Stimulated activated CD4-positive, alpha-beta T cell treated with anti-CD3 and anti-CD28 coated beads, Interleukin-15, amount 100 ng/mL, for 1 hour (primary cell): ENCODE results near the gene THRA.
A peak's percentile ranks its signal among the peaks of the same experiment; 100 is the strongest.

ENCODE experiments used
- DNase-seq, 2 donors: peaks; one replicate each; pipeline ENCODE4 v3.0.0-alpha.2; 2020; ENCODE audit warnings: low read depth in 1 of 2, low spot score in 1 of 2

Gene THRA

DNA sequence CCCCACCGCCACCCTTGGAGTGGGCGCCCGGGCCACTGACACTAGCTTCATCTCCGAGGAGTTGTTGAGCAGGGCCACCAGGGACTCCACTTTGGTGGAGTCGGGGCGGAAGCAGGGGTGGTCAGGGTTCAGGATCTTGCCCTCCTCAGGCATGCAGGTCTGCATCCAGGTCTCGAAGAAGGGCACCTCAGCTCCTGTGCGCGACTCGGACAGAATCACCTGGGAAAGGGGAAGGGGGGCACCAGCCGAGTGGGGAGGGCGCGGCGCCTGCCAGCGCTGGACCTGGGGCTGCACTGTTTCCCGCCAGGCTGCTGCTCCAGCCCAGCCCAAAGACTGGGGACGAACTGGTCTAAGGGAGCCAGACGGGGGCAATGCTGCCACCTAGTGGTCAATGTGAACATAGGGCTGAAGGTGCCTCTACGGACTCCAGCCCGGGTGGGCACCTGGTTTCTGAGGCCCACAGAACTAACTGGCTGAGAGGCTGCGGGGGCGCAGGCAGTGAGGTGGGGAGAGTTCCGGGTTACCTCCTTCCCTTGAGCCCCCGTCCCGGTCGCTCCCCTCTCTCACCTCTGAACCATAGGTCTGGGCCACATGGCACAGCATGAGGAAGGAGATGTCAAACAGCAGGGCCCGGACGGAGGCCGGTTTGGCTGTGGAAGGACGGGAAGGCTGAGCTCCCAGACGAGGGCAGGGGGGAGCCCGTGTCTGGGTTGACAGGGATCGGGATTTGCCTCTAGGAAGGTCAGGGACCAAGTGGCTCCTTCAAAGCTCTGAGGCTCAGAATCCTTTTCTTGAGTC is 35.8 kb upstream of the THRA start:
- DNase-seq, result peak; percentile 48 to 49

DNA sequence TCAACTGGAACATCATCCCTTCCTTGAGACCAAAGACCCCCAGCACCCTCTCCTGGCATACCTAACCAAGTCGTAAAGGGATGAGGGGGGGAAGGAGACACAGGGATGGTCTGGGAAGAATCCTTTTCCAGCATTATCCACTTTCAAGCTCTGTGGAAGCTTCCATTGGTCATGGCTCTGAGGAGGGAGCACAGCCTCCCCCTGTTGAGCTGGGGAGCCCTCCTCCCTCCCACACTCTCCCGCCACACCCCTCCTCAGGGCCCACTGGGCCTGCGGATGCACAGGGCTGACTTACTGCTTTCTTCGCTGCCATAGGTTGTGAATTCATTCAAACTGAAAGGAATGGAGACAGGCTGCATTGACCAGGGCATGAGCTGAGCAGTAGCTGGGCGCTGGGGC is 35.2 kb upstream of the THRA start:
- no peak for DNase-seq

DNA sequence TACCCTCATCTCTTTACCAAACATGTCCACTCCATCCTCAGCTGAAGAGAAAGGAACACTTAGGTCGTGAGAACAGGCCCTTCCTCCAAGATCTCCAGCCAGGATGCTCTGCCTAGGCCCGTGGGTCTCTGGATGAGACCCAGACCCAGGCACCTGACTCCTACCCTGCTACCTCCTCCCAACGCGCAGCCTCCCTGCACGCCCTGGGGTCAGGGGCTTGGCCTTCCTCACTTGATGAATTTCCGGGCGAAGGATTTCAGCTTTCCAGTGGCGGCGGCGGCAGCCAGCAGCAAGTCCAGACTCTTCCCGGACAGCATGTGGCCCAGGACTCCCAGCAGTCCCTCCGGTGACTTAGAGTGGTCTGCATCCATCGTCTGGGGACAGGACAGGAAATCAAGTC is 34.2 kb upstream of the THRA start:
- no peak for DNase-seq

DNA sequence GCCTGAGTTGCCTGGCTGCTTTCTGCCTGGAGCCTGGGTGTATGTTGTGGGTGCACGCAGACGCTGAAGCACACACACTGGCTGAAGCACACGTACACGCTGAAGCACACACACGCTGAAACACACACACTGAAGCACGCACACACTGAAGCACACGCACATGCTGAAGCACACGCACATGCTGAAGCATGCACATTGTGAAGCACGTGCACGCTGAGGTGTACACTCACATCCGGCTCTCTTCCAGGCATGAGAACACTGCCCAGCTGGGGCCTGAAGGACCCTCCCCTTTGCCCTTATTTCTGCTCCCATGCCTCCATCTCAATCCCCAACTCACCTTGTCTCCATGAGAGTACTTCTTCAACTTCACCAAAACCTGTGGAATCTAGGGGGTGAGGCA is 31.1 kb upstream of the THRA start:
- no peak for DNase-seq

DNA sequence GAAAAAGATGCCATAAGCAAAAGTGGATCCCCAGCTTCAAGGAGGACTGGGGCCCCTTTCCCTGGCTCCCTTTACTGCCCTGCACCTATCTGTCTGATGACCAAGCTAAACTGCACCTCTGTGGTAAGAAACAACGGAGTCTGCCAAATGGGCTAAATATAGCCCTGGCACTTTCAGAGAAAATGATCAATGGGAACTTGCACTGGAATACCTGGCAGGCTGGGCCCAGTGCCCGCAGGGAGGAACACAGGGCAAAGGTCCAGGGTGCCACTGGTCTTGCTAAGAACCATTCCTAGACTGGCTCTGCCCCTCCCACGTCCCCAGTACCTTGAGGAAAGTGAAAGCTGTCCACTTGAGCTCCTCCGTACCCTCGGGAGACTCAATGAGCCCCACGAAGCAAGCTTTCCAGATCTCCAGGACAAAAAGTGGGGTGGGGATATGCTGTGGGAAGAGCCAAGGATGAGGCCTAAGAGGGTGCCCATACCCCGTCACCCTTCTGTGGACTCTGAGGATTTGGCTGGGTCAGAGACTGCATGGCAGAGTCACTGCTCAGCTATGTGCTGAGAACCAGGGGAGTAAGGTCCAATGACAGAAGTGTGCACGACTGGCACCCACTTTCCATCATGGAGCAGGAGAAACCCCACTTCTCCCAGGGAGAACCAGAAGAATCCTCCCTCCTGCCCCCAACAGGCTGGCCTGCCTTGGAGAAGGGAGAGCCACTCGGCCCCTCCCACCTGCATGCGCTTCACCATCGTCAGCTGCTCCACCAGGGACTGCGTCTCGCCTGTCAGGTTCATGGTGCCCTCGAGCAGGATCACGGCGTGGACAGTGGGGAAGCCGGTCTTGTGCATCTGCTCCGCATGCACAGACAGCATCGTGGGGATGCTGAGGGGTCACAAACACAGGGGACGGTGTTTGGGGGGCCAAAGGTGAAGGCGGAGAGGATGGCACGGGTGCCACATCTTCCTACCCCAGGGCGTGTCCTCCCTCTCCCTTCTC is 30.1 kb upstream of the THRA start:
- no peak for DNase-seq

DNA sequence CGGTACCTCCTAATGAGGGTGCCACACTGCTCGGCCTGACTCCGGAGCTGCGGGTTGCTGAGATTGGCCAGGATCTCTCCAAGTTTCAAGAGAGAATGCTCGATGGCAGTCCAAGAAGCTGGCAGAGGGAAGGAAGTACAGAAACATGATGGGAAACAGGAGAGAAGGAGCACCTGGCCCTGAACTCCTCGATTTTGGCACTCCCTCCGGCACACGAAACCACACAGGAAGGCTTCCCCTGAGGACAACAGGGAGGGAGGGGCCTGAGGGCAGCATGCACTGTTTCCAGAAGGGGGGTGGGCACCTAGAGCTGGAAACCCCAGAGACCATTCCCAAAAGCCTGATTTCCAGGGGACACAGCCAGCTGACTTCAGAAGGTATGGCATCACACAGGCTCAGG is 29.4 kb upstream of the THRA start:
- DNase-seq, result no peak

DNA sequence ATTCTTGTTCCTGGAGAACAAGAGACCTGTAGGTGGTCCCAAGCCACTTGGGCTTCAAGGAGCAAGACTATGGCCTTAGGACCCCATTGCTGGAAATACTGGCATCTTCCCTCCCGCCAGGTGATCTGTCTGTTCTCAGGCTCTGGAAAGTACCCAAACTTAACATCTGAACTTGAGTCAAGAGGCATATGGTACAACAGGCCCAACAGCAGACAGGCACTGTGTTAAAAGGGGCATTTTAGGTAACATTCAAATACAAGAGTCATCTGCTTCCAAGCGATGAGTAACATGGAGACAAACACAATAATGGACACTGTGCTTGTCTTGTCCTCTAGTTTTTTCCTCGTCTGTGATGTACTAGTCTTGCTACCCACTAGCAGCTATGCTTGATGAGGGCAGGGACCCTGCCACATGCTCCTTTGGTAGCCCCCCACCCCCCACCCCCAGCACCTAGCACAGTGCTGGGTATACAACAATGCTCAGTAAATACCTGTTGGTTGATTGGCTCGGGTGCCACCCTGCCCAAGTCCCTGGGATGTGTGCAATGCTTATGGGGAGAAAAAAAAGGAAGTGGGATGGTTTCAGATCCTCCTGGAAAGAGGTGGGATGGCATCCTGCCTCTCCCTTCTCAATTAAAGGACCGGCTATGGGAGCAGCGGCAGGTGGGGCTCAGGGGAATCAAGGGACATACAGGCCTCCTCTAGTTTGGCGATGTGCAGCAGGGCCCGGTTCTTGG is 28.2 kb upstream of the THRA start:
- DNase-seq, result no peak

DNA sequence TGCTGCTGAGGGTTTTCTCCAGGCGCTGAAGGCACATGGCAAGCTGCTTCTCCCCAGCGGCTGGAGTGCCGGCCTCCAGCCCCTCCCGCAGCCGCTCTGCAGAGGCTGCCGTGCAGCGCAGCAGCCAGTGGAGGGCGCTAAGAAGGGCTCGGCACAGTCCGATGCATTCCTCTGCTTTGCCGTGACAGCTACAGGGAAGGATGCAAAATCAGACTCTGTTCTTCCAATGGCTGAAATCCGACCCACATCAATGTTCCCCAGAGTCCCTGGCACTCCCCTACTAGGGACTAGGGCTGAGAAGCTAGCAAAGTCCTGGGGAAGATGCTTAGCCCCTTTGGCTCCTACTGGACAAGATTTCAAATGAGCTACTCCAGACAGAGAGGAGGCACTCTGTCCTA is 27.6 kb upstream of the THRA start:
- DNase-seq, result no peak

DNA sequence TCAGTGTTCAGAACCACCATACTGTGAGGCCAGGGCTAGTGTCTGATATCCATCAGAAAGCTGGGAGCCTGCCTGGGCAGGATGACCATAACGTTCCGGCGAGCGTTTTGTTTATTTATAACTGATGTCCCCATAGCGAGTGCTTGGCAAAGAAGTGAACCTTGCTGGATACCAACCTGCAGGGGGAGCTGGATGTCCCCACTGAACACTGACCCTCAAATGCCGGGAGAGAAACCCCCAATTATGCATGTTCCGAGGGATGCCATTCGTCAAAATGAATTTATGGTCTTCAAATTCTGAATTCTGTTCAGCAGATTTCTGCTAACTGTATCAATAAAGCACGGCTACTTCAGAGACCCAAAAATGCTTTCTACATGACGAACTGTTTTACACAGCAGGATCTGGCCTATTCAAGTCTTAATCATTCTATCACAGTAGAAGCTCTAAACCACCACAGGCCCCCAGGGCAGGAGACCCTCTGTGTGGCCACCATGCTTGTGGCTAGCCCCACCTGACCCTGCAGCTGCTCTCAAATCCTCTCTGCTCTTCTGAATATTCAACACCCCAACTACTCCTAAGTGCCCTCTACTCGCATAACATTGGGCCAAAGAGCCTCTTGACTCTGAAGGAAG is 23.8 kb upstream of the THRA start:
- DNase-seq, result no peak

DNA sequence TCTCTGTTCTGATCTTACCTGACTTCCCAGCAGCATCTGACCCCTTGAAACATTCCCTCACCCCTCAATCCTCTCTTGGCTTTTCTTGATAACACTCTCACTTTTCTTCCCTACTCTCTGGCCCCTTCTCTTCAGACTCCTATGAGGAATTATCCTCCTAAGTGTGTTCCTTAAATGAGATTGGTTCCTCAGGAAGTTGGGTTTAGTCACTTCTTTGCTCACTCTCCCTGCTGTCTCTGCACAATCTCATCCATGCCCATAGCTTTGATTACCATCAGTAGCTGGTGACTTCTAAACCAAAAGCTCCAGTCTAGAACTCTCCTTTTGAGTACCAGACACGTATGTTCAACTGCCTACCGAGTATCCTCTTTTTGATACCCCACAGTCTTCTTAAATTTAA is 21.6 kb upstream of the THRA start:
- no peak for DNase-seq

DNA sequence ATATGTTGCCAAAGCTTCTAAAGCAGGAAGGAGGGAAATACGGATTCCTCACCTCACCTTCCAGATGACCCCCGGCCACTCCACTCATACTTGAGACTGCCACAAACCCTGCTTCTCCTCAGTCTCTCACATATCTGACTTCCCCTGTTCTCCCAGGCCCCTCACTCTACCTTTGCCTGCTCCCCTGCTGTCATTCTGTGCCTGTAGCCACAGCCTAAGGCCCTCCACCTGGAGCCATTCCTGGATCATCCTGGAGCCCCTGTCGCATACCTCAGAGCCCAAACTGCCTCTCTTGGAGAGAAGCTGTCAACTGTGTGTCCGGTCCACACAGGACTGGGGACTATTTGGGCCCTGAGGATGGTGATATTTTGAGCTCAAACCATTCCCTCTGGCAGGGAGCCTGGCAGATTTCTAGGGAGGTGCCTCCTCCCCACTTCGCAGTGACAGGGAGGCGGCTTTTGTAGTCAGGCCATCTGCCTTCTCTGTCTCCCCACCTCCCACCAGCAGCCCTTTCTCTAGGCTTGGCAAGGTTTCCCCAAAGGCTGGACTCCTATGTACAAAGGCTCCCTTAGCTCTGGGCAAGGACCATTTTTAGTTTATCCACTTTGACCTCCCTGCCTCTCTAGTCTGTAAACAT is 6.3 kb upstream of the THRA start:
- no peak for DNase-seq

DNA sequence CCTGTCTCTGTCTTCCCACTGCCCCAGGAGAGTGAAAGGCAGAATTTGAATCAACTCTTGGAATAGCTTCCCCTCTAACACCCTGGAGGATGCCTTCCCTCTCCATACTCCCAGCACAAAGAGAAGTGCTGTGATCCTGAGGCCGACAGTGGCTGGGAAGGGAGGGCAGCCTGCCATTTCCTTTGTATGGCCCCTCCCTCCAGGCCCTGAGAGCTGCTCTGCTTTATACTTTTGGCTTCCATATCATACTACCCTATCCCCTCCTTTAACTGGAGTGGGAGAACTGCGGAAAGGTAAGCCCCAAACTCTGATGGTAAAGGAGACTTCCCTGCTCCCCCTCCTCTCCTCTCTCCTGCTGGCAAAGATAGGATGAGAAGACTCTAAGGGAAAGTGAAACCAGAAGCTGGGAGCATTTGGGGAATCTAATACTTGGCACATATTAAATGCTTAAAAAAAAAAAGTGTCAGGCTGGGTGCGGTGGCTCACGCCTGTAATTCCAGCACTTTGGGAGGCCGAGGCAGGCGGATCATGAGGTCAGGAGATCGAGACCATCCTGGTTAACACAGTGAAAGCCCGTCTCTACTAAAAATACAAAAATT is 4.5 kb upstream of the THRA start:
- no peak for DNase-seq

DNA sequence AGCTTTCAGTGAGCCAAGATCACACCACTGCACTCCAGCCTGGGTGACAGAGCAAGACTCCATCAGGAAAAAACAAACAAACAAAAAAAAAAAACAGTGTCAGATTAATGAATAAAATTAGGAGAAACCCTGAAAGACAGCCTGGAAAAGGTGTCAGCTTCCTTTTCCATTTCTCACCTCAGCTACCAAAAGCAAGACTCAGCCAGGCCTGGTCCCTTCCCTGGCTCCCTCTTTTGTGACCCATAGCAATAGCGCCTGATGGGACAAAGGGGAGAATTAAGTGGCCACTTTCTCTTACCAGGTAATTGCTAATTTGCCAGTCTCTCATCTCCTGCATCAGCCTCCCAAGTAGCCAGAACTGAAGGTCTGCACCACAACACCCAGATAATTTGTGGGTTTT is 3.9 kb upstream of the THRA start:
- no peak for DNase-seq

DNA sequence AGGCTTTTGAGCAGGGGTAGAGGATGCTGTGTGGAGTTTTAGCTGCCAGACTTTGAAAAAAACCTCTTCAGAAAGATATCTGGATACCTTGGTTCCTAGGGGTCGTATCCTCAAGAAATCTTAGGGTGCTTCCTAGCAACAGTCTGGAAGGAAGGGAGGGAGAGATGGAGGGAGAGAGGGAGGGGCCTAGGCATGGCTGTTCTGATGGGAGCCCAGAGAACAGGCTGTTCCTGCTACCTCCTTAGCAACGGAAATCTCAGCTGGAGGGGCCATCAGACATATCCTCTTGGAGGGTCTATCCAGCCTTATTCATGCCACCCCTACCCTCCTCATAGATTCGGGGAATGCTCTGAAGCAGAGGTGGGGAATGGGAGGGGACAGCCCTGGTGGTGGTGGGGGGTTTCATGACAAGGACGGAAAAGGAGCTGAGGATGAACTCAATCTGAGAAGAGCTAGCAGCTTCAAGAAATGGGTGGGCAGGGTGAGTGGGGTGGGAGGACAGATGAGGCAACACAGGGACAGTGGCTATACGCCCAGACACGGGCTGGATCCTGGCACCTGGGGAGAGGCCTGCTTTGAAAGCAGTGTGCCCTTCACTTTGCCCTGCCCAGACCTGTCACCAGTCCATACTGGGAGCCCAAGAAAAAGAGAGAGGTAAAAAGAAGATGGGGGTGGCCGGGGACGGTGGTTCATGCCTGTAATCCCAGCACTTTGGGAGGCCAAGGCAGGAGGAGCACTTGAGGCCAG is 2.9 kb upstream of the THRA start:
- no peak for DNase-seq

DNA sequence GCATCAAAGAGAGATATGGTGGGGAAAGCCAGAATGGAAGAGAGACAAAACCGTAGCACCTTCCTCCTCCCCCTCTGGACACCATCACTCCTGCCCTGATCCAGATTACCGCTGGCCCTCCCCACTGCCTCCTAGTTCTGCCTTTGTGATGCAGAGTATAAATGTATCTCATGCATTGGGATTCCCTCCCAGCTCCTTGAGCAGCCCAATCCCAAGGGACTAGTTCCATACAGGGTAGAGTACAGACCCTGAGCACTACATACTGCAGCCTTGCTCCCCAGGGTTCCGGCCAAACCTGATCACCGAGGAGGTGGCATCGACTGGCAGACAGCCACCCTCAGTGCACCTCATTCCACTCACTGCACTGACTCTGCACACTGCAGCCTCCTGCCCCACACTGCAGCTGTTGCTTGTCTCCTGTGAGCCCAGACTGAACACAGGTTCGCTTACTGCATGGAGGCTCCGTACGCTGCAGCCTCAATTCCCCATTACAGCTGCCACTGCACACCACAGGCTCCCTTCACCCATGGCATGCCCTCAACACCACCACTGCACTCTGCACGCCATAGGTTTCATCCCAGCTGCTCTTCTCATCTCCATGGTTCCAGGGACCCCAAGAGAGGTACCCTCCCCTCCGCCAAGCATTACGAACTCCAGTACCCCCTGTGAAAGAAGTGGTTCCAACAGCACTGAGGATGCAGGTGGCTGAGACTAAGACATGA is 1.7 kb upstream of the THRA start:
- DNase-seq, result no peak

DNA sequence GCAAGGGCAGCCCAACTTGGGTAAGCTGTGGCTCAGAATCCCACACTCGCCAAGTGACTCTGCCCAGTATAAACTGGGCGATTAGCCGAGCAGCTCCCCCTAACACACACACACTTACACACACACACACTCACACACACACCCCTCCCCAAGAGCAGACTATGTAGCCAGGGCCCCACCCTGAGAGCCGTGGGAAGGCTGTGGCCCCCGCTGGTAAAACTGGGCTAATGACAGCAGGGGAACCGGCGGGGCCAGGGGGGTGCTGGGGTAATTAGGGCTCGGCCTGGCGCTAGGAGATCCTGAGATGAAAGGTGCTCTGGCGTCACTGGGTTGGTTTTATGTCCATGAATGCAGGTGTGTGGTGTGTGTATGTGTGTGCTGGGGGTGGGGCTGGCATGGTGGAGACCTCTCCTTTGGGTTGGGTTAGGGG is 1.1 kb upstream of the THRA start:
- DNase-seq, result no peak

DNA sequence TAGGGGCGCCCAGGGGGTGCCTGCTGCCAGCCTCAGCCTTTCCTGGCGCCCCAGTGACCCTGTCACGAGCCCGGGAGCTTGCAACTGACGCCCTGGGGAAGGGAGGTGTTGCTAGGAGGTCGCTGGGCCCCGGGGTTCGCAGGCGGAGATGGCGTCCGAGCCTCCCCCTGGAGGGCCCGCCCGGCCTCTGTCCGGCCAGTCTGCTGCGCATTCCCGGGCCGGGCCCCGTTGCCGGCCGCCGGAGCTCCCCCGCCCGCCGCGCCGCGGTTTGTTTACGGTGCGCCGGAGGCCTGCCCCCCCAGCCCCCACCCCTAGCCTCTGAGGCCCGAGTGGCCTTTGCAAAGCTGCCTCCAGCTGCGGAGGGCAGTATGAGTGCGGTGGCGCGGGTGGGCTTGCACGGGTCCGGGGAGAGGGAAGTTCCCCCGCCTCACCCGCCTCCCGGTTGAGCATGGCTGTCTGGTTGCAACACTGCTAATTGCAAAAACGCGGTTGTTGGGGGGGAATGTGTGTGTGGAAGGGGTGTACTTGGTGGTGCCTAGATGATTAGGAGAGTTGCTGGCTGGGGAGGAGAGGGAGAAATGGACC is 514 bp downstream of the THRA start:
- no peak for DNase-seq

DNA sequence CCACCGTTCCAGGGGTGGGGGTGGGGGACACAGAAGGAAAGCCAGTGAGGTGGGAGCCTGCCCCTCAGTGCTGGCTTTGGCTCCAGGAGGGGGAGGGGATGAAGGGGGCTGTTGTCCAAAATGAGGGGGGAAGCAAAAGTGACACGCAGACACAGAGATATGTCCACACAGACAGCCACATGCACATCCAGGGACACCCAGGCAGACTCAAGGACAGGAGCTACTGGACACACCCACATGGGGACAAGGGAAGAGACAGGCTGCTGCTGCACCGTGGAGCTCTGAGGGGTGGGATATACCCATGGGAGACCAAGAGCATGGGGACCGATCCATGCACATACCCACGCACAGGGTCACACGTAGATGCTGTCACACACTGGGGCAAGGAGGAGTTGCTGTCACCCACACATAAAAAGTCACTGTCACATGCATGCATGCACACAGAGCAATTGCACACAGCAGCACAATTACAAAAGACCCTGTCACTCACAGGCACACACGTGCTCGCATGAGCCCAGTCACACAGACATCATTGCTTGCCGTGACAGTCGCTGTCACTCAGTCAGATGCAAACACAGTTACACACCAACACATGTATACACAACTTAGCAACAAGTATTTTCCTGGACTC is 1.3 kb downstream of the THRA start:
- DNase-seq, result no peak
